Neural crest cell (in vitro differentiated cells): ENCODE results near the gene CASKIN1. TPM values are rescaled to one million over a fixed set of nuclear protein-coding genes. Genes with fewer than 3 reads are reported as not detected.

Experiments used
- DNase-seq: peaks from one replicate; pipeline ENCODE4 v3.0.0; 2021; ENCODE audit warnings: low read depth, mixed read lengths, low spot score
- H3K27ac Mint-ChIP-seq: one replicate; pipeline ENCODE4 v1.8.0; 2021; ENCODE audit warnings: mild to moderate bottlenecking, mixed read lengths; ENCODE audit not compliant: unreplicated experiment
- H3K27me3 Mint-ChIP-seq: 2 replicates; pipeline ENCODE4 v1.8.0; 2021; ENCODE audit warnings: low read depth, mild to moderate bottlenecking, mixed read lengths
- H3K36me3 Mint-ChIP-seq: 2 replicates; pipeline ENCODE4 v1.8.0; 2021; ENCODE audit warnings: low read depth, mild to moderate bottlenecking, mixed read lengths
- H3K4me1 Mint-ChIP-seq: 2 replicates; pipeline ENCODE4 v1.8.0; 2021; ENCODE audit warnings: mixed read lengths
- H3K4me3 Mint-ChIP-seq: one replicate; pipeline ENCODE4 v1.8.0; 2021; ENCODE audit warnings: mild to moderate bottlenecking, mixed read lengths
- H3K9me3 Mint-ChIP-seq: 2 replicates; pipeline ENCODE4 v1.8.0; 2021; ENCODE audit warnings: mixed read lengths
- total RNA-seq: library from RNA; stranded (reverse); gene quantifications from 2 replicates; pipeline ENCODE4 v1.2.1, GENCODE V29; 2021
- TF ChIP-seq, protein P1 (sequence below): fragments of 200-600 bp; sonication (generic); conservative IDR thresholded peaks from 2 replicates; pipeline ENCODE4 v1.5.0; 2021; ENCODE audit warnings: antibody characterized with exemption, mild to moderate bottlenecking

CASKIN1 gene
- total RNA-seq, 1 donor from 2014 or later: 20.2 TPM

DNA sequence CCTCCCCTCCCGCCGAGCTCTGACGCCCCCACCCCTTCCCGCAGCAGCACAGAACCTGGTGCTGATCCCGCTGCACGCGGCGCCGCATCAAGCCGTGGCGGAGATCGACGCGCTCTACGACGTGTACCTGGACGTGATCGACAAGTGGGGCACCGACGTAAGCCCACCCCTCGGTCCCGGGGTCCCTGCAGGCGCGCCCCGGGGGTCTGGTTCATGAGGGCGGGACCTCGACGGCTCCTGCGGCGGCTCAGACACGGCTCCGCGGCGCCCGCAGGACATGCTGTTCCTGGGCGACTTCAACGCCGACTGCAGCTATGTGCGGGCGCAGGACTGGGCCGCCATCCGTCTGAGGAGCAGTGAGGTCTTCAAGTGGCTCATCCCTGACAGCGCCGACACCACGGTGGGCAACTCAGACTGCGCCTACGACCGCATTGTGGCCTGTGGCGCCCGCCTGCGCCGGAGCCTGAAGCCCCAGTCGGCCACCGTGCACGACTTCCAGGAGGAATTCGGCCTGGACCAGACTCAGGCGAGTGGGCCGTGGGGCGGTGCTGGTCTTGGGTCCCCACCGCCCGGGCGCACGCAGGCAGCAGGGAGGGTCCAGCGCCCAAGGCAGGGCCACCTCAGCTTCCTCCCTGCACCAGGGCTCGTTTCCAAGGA, 41.2 kb upstream of the CASKIN1 start:
- no peaks in the 10 kb centered on the region for H3K9me3 Mint-ChIP-seq
- no peak overlapping the region for H3K27ac Mint-ChIP-seq
- H3K4me3 Mint-ChIP-seq: peak overlapping the region; percentile 54
- no peaks in the 10 kb centered on the region for H3K4me1 Mint-ChIP-seq
- H3K36me3 Mint-ChIP-seq: peaks cover 5% of the 10 kb centered on the region
- no peak for DNase-seq
- TF ChIP-seq, protein P1, sequence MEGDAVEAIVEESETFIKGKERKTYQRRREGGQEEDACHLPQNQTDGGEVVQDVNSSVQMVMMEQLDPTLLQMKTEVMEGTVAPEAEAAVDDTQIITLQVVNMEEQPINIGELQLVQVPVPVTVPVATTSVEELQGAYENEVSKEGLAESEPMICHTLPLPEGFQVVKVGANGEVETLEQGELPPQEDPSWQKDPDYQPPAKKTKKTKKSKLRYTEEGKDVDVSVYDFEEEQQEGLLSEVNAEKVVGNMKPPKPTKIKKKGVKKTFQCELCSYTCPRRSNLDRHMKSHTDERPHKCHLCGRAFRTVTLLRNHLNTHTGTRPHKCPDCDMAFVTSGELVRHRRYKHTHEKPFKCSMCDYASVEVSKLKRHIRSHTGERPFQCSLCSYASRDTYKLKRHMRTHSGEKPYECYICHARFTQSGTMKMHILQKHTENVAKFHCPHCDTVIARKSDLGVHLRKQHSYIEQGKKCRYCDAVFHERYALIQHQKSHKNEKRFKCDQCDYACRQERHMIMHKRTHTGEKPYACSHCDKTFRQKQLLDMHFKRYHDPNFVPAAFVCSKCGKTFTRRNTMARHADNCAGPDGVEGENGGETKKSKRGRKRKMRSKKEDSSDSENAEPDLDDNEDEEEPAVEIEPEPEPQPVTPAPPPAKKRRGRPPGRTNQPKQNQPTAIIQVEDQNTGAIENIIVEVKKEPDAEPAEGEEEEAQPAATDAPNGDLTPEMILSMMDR: no peak
- H3K27me3 Mint-ChIP-seq: peaks cover 40% of the 10 kb centered on the region

DNA sequence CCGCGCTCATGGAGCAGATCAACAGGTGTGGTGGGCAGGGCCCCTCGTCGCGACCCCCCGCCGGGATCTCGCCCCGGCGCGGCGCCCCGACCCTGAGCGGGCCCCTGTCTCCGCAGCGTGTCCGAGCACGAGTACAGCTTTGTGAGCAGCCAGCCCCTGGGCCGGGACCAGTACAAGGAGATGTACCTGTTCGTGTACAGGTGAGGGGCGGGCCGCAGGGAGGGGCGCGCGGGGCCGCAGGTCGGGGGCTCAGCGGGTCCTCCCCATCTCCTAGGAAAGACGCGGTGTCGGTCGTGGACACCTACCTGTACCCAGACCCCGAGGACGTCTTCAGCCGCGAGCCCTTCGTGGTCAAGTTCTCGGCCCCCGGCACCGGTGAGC, 40.7 kb upstream of the CASKIN1 start:
- no peak for DNase-seq
- H3K36me3 Mint-ChIP-seq: peaks cover 2% of the 10 kb centered on the region
- H3K4me1 Mint-ChIP-seq: no peaks in the 10 kb centered on the region
- H3K27ac Mint-ChIP-seq: no peak overlapping the region
- peaks cover 37% of the 10 kb centered on the region for H3K27me3 Mint-ChIP-seq
- no peaks in the 10 kb centered on the region for H3K9me3 Mint-ChIP-seq
- no peak overlapping the region for H3K4me3 Mint-ChIP-seq
- TF ChIP-seq, protein P1: no peak

DNA sequence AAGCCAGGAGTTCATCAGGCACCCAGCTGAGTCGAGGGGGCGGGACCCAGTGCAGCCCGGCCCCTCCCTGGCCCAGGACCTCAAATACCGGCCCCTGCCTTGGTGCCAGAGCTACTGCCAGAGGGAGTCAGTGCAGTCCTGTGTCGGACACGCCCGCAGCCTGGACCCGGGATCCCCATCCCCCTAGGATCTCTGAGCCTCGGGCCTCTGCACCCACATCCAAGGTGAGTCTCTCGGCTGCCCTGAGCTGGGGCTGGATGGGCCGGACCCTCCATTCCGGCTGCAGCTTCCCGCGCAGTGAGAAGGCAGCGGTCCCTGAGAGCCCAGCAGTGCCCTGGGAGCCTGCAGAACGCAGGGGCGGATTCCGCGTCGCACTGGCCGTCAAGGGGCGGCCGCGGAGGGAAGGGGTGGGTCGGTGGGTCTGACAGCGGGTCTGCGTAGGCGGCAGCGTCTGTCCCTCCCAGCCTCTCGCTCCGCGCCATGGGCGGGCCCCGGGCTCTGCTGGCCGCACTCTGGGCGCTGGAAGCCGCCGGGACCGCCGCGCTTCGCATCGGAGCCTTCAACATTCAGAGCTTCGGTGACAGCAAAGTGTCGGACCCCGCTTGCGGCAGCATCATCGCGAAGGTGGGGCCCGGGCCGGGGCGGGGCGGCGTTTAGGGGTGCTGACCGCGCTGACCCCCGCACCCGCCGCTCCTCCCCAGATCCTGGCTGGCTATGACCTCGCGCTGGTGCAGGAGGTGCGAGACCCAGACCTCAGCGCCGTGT, 40.1 kb upstream of the CASKIN1 start, which contains the start of gene DNASE1L2:
Gene DNASE1L2 (plus strand): TSS at position 108 of the 765 bp plus-strand sequence. CDS start 373 bp downstream, at position 481.
- no peaks in the 10 kb centered on the region for H3K9me3 Mint-ChIP-seq
- no peak within 1 kb of the TSS for H3K27ac Mint-ChIP-seq
- H3K4me3 Mint-ChIP-seq: peak within 1 kb of the TSS; percentile 76
- H3K36me3 Mint-ChIP-seq: peaks cover 2% of the 10 kb centered on the region
- peak; percentile 58 for DNase-seq
- H3K27me3 Mint-ChIP-seq: peaks cover 37% of the 10 kb centered on the region
- no peaks in the 10 kb centered on the region for H3K4me1 Mint-ChIP-seq
- TF ChIP-seq, protein P1: no peak

DNA sequence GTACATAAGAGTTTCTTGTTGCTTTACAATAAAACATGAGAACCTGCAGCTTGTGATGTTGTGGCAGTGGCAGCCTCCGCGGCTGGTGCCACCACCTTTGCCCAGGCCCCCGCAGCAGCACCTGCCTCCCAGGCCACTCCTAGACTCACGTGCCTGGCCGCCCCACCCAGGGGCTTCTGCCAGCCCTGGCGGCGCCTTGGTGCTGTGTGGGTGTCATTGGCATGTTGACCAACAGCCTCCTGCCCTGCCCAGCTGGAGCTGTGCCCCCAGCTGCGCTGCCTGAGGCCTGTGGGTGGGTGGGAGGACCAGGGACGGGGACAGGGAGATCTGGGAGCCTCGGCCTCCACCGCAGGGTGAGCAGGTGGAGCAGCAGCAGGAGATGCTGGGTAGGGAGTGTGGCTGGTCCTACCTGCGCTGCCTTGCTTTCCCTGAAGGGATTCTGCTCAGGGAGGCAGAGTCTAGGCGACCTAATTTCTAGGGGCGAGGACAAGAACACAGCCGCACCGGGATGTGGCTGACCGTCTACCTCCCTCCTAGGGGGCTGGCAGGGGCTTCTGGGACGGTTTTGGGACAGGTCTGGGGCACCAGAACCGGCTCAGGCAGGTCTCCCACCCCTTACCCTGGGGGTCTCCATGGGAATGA, 39.4 kb upstream of the CASKIN1 start:
- Mint-ChIP-seq H3K36me3 (peaks cover 2% of the 10 kb centered on the region), H3K27ac (no peak overlapping the region), H3K4me1 (no peaks in the 10 kb centered on the region), H3K4me3 (peak overlapping the region; percentile 76), H3K9me3 (no peaks in the 10 kb centered on the region), H3K27me3 (peaks cover 37% of the 10 kb centered on the region)
- DNase-seq: no peak
- TF ChIP-seq, protein P1: no peak

DNA sequence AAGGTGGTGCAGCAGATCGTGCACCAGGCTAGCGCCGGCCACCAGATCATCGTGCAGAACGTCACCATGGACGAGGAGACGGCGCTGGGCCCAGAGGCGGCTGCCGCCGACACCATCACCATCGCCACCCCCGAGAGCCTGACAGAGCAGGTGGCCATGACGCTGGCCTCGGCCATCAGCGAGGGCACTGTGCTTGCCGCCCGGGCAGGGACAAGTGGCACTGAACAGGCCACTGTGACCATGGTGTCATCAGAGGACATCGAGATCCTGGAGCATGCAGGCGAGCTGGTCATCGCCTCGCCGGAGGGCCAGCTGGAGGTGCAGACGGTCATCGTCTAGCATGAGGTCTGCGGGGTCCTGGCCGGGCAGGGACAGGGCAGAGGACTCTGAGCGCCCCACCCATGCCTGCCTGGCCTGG, 38.8 kb upstream of the CASKIN1 start:
- Mint-ChIP-seq H3K4me3 (peak overlapping the region; percentile 76), H3K27me3 (peaks cover 37% of the 10 kb centered on the region), H3K9me3 (no peaks in the 10 kb centered on the region), H3K27ac (no peak overlapping the region), H3K4me1 (no peaks in the 10 kb centered on the region), H3K36me3 (peaks cover 2% of the 10 kb centered on the region)
- no peak for DNase-seq
- TF ChIP-seq, protein P1: no peak
